Epithelial cell of proximal tubule (primary cell): Measurements from ENCODE around the gene CCDC88B. TPM values are rescaled to one million over a fixed set of nuclear protein-coding genes. Genes with fewer than 3 reads are reported as not detected.

Experiments used
- DNase-seq: peaks from one replicate; pipeline ENCODE4 v3.0.0-alpha.2; 2011; ENCODE audit warnings: low read depth
- H3K4me3 ChIP-seq: 2 replicates; pipeline ENCODE4 v1.5.1; 2011; ENCODE audit warnings: low read depth, mild to moderate bottlenecking, low read length
- total RNA-seq: library from RNA; depleted of rRNA; stranded (reverse); fragments of >200 nt; gene quantifications from 2 replicates; pipeline ENCODE4 v1.2.3, GENCODE V29; 2015
- TF ChIP-seq, protein P1 (sequence below): conservative IDR thresholded peaks from 2 replicates; pipeline ENCODE4 v1.5.1; 2012; ENCODE audit warnings: low read depth, mild to moderate bottlenecking, low read length

CCDC88B gene, protein sequence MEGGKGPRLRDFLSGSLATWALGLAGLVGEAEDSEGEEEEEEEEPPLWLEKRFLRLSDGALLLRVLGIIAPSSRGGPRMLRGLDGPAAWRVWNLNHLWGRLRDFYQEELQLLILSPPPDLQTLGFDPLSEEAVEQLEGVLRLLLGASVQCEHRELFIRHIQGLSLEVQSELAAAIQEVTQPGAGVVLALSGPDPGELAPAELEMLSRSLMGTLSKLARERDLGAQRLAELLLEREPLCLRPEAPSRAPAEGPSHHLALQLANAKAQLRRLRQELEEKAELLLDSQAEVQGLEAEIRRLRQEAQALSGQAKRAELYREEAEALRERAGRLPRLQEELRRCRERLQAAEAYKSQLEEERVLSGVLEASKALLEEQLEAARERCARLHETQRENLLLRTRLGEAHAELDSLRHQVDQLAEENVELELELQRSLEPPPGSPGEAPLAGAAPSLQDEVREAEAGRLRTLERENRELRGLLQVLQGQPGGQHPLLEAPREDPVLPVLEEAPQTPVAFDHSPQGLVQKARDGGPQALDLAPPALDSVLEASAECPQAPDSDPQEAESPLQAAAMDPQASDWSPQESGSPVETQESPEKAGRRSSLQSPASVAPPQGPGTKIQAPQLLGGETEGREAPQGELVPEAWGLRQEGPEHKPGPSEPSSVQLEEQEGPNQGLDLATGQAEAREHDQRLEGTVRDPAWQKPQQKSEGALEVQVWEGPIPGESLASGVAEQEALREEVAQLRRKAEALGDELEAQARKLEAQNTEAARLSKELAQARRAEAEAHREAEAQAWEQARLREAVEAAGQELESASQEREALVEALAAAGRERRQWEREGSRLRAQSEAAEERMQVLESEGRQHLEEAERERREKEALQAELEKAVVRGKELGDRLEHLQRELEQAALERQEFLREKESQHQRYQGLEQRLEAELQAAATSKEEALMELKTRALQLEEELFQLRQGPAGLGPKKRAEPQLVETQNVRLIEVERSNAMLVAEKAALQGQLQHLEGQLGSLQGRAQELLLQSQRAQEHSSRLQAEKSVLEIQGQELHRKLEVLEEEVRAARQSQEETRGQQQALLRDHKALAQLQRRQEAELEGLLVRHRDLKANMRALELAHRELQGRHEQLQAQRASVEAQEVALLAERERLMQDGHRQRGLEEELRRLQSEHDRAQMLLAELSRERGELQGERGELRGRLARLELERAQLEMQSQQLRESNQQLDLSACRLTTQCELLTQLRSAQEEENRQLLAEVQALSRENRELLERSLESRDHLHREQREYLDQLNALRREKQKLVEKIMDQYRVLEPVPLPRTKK (N-terminal part only)
- total RNA-seq, result 2.5 and 4.8 TPM in 2 replicates

DNA sequence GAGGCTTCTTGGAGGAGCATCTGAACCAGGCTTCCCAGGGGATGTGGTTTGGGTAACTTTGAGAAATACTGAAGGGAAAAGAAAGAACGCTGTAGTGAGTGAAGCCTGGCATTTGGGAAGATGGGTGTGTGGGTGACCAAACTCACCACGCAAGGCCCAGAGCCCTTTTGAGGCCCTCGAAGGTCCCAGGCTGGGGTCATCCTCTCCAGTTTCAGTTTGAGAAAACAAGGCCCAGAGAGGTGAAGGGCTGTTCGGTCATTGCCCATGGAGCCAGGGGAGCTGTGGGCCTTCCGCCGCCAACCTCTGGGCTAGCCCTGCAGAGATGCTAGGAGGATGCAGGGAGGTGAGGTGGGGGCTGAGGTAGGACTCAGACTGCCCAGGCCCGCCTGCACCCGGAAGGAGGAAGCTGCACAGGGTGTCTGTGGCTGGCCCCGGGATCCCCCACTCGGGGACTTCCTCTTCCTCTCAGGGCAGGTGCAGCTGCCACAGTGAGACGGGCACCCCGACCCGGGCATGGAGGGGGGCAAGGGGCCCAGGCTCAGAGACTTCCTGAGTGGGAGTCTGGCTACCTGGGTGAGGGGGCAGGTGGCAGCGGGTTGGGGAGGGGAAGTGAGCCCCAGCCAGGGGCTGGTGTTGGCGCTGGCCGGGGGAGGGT lies at the start of gene CCDC88B:
Gene CCDC88B, plus strand, starts transcription at position 451 of the 655 bp plus-strand sequence. Its CDS starts 63 bp downstream, at position 514.
- no peak within 1 kb of the TSS for H3K4me3 ChIP-seq
- TF ChIP-seq, protein P1, sequence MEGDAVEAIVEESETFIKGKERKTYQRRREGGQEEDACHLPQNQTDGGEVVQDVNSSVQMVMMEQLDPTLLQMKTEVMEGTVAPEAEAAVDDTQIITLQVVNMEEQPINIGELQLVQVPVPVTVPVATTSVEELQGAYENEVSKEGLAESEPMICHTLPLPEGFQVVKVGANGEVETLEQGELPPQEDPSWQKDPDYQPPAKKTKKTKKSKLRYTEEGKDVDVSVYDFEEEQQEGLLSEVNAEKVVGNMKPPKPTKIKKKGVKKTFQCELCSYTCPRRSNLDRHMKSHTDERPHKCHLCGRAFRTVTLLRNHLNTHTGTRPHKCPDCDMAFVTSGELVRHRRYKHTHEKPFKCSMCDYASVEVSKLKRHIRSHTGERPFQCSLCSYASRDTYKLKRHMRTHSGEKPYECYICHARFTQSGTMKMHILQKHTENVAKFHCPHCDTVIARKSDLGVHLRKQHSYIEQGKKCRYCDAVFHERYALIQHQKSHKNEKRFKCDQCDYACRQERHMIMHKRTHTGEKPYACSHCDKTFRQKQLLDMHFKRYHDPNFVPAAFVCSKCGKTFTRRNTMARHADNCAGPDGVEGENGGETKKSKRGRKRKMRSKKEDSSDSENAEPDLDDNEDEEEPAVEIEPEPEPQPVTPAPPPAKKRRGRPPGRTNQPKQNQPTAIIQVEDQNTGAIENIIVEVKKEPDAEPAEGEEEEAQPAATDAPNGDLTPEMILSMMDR, result no peak
- DNase-seq, result no peak

DNA sequence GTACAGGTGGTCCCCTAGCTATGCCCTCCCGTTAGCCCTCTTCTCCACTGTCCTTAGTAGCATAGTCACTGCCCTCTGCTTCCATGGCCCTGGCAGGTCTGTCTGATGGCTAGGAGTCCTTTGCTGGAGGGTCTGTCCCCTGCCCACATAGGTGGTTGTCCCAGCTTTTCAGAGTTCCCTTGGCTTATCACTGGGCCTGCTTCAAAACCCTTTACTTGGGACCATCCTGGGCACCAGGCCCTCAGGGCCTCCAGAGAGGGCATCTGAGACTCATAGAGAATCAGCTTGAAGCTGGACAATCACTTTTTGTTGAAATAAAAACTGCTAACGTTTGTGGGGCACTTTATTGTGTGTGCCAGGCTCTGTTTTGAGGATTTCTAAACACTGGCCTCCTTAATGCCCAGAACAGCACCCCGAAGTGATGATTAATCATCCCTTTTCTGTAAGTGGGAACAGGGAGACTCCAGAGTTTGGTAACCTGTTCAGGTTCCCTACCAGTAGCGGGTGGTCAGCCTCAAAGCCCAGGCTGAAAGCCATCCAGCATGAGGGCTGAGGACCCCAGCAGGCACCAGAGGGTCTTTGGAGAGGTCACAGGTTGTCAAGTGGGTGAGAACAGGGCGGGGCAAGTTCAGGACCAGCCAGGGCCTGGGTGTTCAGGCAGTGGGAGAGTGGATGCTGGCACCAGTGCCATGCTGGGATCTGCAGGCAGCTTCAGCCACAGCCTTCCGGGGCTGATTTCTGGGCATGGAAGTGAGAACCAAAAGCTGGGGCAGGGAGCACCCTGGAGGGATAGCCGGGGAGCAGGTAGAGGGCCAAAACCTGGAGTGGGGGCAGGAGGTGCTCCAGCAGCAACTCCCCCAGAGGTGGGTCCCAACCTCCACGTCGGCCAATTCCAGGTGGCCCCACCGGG lies 49.4 kb upstream of the CCDC88B start:
- no peak overlapping the region for H3K4me3 ChIP-seq
- TF ChIP-seq, protein P1, result no peak
- DNase-seq, result no peak

DNA sequence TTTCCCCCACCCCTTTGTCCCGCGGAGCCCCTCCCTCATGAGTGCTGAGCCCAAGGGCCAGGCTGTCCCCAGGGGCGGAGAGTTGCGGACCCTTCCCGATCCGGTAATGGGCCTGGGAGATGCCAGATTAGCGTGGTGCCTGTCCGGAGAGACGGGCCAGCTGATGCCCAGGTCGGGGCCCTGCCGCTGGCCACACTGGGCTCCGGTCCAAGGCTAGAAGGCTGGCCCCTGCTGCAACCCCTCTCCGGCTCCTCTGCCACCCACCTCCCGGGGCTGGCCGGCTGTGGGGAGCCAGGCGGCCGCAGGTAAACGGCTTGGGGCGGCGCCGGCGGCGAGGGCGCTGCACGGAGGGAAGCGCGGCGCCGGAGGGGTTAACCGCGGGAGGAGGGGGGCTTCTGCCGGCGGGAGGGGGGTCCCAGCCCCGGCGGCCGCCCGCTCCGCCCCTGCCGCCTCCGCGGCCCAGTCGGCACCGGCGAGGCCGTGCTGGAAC lies 48.7 kb upstream of the CCDC88B start, which contains the start of gene KCNK4:
Gene KCNK4, plus strand, starts transcription at position 41 of the 490 bp plus-strand sequence. CDS start 1,717 bp downstream, outside the sequence.
- DNase-seq, result no peak
- H3K4me3 ChIP-seq, result no peak within 1 kb of the TSS
- TF ChIP-seq, protein P1, result no peak

DNA sequence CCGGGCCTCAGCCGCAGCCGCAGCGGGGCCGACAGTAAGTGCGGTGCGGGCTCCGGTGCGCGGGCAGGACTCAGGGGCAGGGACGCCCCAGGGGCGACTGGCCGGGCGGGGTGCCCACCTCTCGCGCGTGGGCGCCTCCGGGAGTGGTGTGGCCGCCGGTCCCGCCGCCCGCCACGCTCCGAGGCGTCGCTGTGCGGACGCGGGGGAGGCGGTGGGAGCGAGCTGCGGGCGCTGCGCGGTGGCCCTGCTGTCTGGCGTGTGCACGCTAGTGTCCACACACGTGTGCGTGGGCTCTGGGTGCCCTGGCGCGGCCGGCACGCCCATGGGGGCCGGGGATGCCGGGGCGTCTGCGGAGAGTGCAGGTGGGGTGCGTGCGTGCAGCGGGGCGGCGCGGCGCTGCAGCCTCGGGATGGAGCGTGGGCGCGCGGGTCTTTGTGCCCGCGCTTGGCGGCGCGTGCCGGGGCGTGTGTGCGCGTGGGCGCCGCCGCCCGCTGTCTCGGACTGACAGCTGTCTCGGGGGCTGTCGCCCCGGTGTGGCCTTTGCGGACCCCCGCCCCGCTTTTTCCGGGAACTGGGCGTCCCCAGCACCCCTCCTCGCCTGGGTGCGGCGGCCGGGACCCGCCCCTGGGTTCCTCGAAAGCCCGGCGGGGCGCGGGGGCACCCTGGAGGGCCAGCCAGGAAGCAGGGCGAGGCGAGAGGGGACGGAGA lies 48.1 kb upstream of the CCDC88B start:
- H3K4me3 ChIP-seq, result no peak overlapping the region
- DNase-seq, result no peak
- TF ChIP-seq, protein P1, result no peak

DNA sequence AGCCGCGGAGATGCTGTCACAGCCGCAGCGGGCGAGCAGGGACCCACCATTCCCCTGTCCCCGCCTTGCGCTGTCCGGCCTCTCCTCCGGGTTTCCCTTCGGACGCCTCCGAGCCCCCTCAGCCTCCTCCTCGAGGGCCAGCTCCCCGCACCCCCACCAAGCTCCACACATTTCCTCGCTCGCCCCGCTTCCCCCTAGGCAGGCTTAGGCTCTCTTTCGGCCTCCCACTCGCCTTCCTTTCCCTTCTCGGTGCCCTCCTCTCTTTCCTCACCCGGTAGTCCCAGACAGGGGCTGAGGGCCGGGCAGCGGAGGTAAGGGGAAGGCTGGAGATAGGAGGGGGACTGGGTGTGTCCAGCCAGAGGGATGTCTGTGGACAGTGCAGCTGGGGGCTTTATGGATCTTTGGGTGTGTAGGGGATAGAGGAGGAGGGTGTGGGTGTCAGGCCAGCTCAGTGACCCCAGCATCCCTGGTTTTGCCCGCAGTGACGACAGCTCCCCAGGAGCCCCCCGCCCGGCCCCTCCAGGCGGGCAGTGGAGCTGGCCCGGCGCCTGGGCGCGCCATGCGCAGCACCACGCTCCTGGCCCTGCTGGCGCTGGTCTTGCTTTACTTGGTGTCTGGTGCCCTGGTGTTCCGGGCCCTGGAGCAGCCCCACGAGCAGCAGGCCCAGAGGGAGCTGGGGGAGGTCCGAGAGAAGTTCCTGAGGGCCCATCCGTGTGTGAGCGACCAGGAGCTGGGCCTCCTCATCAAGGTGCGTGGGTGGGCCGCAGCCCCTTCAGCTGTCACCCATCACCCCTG lies 47.3 kb upstream of the CCDC88B start:
- H3K4me3 ChIP-seq, result no peak overlapping the region
- DNase-seq, result no peak
- TF ChIP-seq, protein P1, result no peak
